Progenitor cell of endocrine pancreas (in vitro differentiated cells): ENCODE results near the gene ADGRD2. TPM values are rescaled to one million over a fixed set of nuclear protein-coding genes. Genes with fewer than 3 reads are reported as not detected.

ENCODE experiments used
- DNase-seq: peaks from one replicate; pipeline ENCODE4 v3.0.0; 2021; ENCODE audit warnings: low spot score; ENCODE audit not compliant: unreplicated experiment
- H3K27ac Mint-ChIP-seq: 2 replicates; pipeline ENCODE4 v1.8.0; 2021; ENCODE audit warnings: mild to moderate bottlenecking, moderate library complexity, mixed read lengths
- H3K27me3 Mint-ChIP-seq: 2 replicates; pipeline ENCODE4 v1.8.0; 2021; ENCODE audit warnings: mixed read lengths
- H3K36me3 Mint-ChIP-seq: 2 replicates; pipeline ENCODE4 v1.8.0; 2022; ENCODE audit warnings: mixed read lengths; ENCODE audit not compliant: insufficient read depth
- H3K4me1 Mint-ChIP-seq: 2 replicates; pipeline ENCODE4 v1.8.0; 2021; ENCODE audit warnings: low read depth, mixed read lengths
- H3K4me3 Mint-ChIP-seq: 2 replicates; pipeline ENCODE4 v1.8.0; 2021; ENCODE audit warnings: low read depth, mild to moderate bottlenecking, moderate library complexity, mixed read lengths
- H3K9me3 Mint-ChIP-seq: 2 replicates; pipeline ENCODE4 v1.8.0; 2021; ENCODE audit warnings: low read depth, mixed read lengths
- total RNA-seq: library from RNA; stranded (reverse); gene quantifications from 2 replicates; pipeline ENCODE4 v1.2.1, GENCODE V29; 2021
- TF ChIP-seq, protein P1 (sequence below): fragments of 200-600 bp; sonication (generic); IDR thresholded peaks from one replicate; pipeline ENCODE4 v1.5.0; 2021; ENCODE audit warnings: antibody characterized with exemption, mild to moderate bottlenecking; ENCODE audit not compliant: unreplicated experiment

Gene ADGRD2
- total RNA-seq, 1 donor from 2014 or later: not detected

DNA sequence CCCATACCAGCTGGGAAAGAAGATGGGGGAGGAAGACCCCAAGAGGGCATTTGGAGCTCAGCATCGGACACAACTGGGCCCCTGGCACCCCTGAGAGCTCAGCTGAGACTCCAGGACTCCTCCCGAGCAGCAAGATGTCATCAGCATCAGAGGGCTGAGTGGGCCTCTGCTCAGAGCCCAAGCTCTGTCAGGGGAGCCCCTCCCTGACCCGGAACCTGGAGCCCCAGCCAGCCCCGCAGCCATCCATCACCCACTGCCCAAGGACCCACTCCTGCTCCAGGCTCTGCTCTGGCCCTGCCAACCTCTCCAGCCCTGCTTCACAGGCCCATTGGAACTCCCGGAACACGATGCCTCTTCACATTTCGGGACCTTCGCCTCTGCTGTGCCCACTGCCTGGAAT is 47.2 kb downstream of the ADGRD2 start:
- Mint-ChIP-seq H3K4me1 (no peaks in the 10 kb centered on the region), H3K4me3 (no peak overlapping the region), H3K36me3 (no peaks in the 10 kb centered on the region), H3K27me3 (peaks cover 60% of the 10 kb centered on the region), H3K9me3 (no peaks in the 10 kb centered on the region), H3K27ac (no peak overlapping the region)
- TF ChIP-seq, protein P1, sequence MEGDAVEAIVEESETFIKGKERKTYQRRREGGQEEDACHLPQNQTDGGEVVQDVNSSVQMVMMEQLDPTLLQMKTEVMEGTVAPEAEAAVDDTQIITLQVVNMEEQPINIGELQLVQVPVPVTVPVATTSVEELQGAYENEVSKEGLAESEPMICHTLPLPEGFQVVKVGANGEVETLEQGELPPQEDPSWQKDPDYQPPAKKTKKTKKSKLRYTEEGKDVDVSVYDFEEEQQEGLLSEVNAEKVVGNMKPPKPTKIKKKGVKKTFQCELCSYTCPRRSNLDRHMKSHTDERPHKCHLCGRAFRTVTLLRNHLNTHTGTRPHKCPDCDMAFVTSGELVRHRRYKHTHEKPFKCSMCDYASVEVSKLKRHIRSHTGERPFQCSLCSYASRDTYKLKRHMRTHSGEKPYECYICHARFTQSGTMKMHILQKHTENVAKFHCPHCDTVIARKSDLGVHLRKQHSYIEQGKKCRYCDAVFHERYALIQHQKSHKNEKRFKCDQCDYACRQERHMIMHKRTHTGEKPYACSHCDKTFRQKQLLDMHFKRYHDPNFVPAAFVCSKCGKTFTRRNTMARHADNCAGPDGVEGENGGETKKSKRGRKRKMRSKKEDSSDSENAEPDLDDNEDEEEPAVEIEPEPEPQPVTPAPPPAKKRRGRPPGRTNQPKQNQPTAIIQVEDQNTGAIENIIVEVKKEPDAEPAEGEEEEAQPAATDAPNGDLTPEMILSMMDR: no peak
- no peak for DNase-seq

DNA sequence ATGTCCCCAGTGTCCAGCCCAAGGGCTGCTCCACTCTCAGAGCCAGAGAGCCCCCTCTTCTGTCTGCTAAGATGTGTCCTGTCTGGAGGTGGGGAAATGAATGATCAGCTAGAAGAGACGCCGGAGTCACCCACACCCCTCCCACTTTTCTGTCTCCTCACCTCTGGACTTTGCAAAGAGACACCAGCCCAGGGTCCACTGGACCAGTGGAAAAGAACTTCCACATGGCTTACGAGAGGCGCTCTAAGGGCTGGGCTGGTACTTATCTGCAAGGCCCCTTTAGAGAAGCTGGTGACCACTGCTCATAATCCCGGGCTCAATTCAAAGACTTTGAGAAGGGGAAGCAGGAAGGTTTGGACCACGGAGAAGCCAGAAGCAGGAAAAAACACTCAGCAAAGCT is 47.8 kb downstream of the ADGRD2 start:
- H3K9me3 Mint-ChIP-seq: no peaks in the 10 kb centered on the region
- no peaks in the 10 kb centered on the region for H3K4me1 Mint-ChIP-seq
- no peak overlapping the region for H3K4me3 Mint-ChIP-seq
- no peak overlapping the region for H3K27ac Mint-ChIP-seq
- no peaks in the 10 kb centered on the region for H3K36me3 Mint-ChIP-seq
- peaks cover 64% of the 10 kb centered on the region for H3K27me3 Mint-ChIP-seq
- TF ChIP-seq, protein P1: no peak
- no peak for DNase-seq

DNA sequence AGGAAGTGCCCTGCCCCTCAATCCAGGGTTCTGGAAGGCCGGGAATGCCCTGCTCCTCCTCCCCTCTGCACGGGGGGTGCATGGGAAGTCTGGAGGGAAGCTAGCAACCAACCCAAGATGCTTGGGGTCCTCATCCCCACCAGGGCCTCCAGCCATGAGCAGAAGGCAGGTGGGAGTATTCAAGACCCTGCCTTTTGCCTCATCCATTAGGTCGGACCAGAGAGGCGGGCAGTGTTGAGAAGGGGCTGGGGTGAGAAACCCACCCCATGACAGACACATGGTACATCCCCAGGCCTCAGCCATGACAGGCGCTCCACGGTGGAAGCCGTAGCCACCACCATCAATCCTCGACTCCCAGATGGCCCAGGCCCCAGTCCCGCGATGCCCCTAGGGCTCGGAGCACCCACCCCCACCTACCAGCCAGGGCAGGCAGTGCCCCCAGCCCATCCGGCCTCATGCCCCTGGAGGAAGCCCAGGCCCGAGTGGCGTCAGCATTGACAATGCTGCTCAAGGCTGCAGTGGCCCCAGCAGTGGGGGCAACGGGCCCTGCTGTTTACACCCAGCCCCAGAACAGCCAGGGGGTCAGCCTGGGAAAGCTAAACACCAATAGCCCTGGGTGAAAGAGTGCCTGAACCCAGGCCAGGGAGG is 48.4 kb downstream of the ADGRD2 start:
- H3K4me3 Mint-ChIP-seq: no peak overlapping the region
- H3K4me1 Mint-ChIP-seq: no peaks in the 10 kb centered on the region
- no peak for DNase-seq
- no peaks in the 10 kb centered on the region for H3K36me3 Mint-ChIP-seq
- TF ChIP-seq, protein P1: no peak
- no peak overlapping the region for H3K27ac Mint-ChIP-seq
- peaks cover 67% of the 10 kb centered on the region for H3K27me3 Mint-ChIP-seq
- no peaks in the 10 kb centered on the region for H3K9me3 Mint-ChIP-seq

DNA sequence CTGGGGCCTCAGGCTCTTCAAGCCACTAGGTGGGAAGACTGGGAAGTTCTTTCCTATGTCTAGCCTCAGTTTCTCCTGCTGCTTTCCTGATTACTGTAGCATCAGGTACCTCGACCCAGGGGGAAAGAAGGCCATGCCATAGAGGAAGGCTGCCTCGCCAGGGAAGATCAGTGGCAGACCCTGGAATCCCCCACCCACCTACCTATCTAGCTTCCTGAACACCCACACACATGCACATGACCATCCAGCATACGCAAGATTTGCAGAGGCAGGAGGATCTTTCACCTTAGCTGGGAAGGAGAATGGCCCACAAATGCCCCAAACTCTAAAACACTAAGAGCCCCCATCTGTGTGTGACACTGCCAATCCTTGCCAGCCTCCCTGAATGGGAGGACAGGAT is 49.0 kb downstream of the ADGRD2 start:
- no peaks in the 10 kb centered on the region for H3K9me3 Mint-ChIP-seq
- H3K27me3 Mint-ChIP-seq: peaks cover 68% of the 10 kb centered on the region
- no peak overlapping the region for H3K27ac Mint-ChIP-seq
- H3K4me3 Mint-ChIP-seq: no peak overlapping the region
- TF ChIP-seq, protein P1: no peak
- H3K4me1 Mint-ChIP-seq: peaks cover 3% of the 10 kb centered on the region
- DNase-seq: no peak
- no peaks in the 10 kb centered on the region for H3K36me3 Mint-ChIP-seq

DNA sequence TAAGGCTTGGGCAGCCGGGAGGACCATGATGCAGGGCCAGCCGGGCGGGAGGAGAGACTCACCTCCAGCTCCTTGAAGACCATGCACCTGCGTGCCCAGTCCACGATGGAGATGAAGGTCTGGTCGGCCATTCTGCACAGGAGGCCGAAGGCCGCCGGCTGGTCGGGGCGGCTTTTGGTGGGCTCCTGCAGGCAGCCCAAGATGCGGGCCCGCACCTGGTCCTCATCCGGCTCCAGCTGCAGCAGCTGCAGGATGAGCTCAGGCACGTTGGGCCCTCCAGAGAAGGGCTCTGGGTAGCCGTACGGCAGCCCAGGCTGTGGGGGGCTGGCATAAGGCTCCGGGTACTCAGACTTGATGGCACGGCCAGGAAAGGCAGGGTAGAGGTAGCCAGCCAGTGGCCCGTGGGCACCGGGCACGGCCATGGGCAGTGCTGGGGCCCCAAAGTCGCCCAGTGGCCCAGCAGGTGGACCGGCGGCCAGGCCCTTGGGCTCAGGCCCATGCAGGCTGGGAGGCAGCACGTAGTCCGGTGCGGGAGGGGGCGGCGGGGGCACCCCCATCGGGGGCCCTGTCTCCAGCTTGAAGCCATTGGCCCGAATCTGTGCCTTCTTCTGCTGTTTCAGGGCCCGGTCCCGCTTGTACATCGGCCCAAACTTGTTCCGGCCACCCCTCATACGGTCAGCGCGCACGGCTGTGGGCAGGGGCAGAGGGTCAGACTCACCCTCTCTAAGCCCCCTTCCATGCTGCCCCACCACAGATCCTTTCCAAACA is 50.0 kb downstream of the ADGRD2 start:
- DNase-seq: no peak
- peaks cover 3% of the 10 kb centered on the region for H3K4me1 Mint-ChIP-seq
- H3K27me3 Mint-ChIP-seq: peaks cover 66% of the 10 kb centered on the region

More for the DNA sequence above, 50.0 kb downstream of the ADGRD2 start:
- Mint-ChIP-seq H3K9me3 (no peaks in the 10 kb centered on the region), H3K27ac (no peak overlapping the region), H3K4me3 (no peak overlapping the region), H3K36me3 (no peaks in the 10 kb centered on the region)
- TF ChIP-seq, protein P1: no peak
